Bronchus fibroblast of lung (primary cell): ENCODE data around the gene YRDC. TPM values are rescaled to one million over a fixed set of nuclear protein-coding genes. Genes with fewer than 3 reads are reported as not detected.

Source experiments
- total RNA-seq: library from RNA; depleted of rRNA; stranded (reverse); fragments of >200 nt; gene quantifications from 2 replicates; pipeline ENCODE4 v1.2.3, GENCODE V29; 2015

Gene YRDC
- total RNA-seq, result 14.9 and 19.2 TPM in 2 replicates

GRCh38 chr1:37807555-37808368, at the start of gene YRDC, which contains the start of gene C1orf122:
TSS of gene YRDC (minus strand) at chr1:37808208. CDS start at chr1:37808180, 28 bp downstream.
TSS of gene C1orf122 (plus strand) at chr1:37807790. CDS start at chr1:37808405, 615 bp downstream.

GRCh38 chr1:37793773-37794371, 14.1 kb downstream of the YRDC start, which contains the start of gene MANEAL:
TSS of gene MANEAL (plus strand) at chr1:37793847. CDS start at chr1:37794183, 336 bp downstream.

DNA sequence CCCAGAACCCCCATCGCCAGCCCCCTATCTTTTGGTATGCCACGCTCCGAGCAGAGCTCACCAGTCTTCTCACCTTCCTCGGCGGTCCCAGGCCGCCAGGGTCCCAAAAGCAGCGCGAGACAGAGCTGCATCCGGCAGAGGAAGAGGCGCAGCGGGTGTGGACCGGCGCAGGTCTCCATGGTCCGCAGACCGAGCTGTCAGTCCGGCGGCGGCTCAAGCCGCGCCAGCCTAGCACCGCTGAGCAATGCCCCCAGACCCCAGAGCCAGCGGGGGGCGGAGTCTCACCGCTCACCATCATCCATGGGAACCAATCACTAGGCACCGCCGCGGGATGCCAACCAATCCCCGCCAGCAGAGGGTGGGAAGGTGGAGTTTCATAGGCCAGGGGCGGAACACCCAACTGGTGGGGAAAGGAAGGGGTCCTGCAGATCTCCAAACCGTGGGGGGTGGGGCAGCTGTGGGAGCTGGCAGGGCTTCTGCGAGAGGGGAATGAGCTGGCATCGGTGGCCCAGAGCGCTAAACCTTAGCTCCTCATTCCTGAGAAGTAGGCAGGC, 43.0 kb downstream of the YRDC start, which contains the start of gene EPHA10:
Gene EPHA10 (minus strand): TSS at position 233 of the 554 bp plus-strand sequence. CDS start 54 bp downstream, at position 179.

Other genes starting within 250 kb of the YRDC start
- 37.0 and 40.3 TPM in 2 replicates for gene GNL2, start 212.3 kb downstream of the YRDC start, total RNA-seq
- under 0.01 and 0.17 TPM in 2 replicates for gene RSPO1, start 173.3 kb downstream of the YRDC start, total RNA-seq
- gene CDCA8, start 115.7 kb downstream of the YRDC start, total RNA-seq, result 45.2 and 47.4 TPM in 2 replicates
- gene EPHA10, start 43.1 kb downstream of the YRDC start, total RNA-seq, result not detected in 2 replicates
- gene MANEAL, start 14.4 kb downstream of the YRDC start, total RNA-seq, result 0.17 and 0.30 TPM in 2 replicates
- 62.9 and 66.3 TPM in 2 replicates for gene C1orf122, start 418 bp downstream of the YRDC start, total RNA-seq
- 1.0 and 1.3 TPM in 2 replicates for gene MTF1, start 51.4 kb upstream of the YRDC start, total RNA-seq
- gene INPP5B, start 138.8 kb upstream of the YRDC start, total RNA-seq, result 14.8 and 20.4 TPM in 2 replicates
- 60.4 and 71.7 TPM in 2 replicates for gene SF3A3, start 181.8 kb upstream of the YRDC start, total RNA-seq
- 26.2 and 27.2 TPM in 2 replicates for gene FHL3, start 197.3 kb upstream of the YRDC start, total RNA-seq
- gene UTP11, start 204.5 kb upstream of the YRDC start, total RNA-seq, result 49.7 and 73.6 TPM in 2 replicates
- not detected in 2 replicates for gene POU3F1, start 238.6 kb upstream of the YRDC start, total RNA-seq